ENCODE results near the gene GRIP1.

Gene GRIP1

GRCh38 chr12:66552716-66553115 is 126.2 kb downstream of the GRIP1 start:
- no peak overlapping the region for H3K4me2 ChIP-seq (ENCODE audit: insufficient read depth, low read length)
- no peaks in the 10 kb centered on the region for H3K79me2 ChIP-seq (ENCODE audit: insufficient read depth, low read length)
- TF ChIP-seq, protein P1, sequence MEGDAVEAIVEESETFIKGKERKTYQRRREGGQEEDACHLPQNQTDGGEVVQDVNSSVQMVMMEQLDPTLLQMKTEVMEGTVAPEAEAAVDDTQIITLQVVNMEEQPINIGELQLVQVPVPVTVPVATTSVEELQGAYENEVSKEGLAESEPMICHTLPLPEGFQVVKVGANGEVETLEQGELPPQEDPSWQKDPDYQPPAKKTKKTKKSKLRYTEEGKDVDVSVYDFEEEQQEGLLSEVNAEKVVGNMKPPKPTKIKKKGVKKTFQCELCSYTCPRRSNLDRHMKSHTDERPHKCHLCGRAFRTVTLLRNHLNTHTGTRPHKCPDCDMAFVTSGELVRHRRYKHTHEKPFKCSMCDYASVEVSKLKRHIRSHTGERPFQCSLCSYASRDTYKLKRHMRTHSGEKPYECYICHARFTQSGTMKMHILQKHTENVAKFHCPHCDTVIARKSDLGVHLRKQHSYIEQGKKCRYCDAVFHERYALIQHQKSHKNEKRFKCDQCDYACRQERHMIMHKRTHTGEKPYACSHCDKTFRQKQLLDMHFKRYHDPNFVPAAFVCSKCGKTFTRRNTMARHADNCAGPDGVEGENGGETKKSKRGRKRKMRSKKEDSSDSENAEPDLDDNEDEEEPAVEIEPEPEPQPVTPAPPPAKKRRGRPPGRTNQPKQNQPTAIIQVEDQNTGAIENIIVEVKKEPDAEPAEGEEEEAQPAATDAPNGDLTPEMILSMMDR (IDR thresholded peaks at IDR 0.05; ENCODE audit: borderline replicate concordance, extremely low read depth, low read length, poor library complexity, severe bottlenecking): no peak
- TF ChIP-seq EZH2 (IDR thresholded peaks at IDR 0.05; ENCODE audit: borderline replicate concordance, low read depth, low read length, severe bottlenecking): no peak
- H3K9me3 ChIP-seq (ENCODE audit: insufficient read depth, low read length, severe bottlenecking): no peaks in the 10 kb centered on the region
- no peak overlapping the region for H3K27ac ChIP-seq (ENCODE audit: low read length)
- no peak overlapping the region for H3K9ac ChIP-seq (ENCODE audit: low read depth, low read length)
- no peak for ATAC-seq (ENCODE audit: insufficient read depth, low read depth)
- no peaks in the 10 kb centered on the region for H4K20me1 ChIP-seq (ENCODE audit: insufficient read depth, low read length)
- H3K36me3 ChIP-seq (ENCODE audit: insufficient read depth, low read length): no peaks in the 10 kb centered on the region
- no peak overlapping the region for H2AFZ ChIP-seq (ENCODE audit: low read depth, low read length)
- H3K4me3 ChIP-seq (ENCODE audit: low read depth in 1 of 2, low read length in 2 of 2): no peak overlapping the region
- H3K27me3 ChIP-seq (ENCODE audit: insufficient read depth, low read length, poor library complexity): no peaks in the 10 kb centered on the region
- no peak for DNase-seq
- no peaks in the 10 kb centered on the region for H3K4me1 ChIP-seq (ENCODE audit: insufficient read depth, low read length)

DNA sequence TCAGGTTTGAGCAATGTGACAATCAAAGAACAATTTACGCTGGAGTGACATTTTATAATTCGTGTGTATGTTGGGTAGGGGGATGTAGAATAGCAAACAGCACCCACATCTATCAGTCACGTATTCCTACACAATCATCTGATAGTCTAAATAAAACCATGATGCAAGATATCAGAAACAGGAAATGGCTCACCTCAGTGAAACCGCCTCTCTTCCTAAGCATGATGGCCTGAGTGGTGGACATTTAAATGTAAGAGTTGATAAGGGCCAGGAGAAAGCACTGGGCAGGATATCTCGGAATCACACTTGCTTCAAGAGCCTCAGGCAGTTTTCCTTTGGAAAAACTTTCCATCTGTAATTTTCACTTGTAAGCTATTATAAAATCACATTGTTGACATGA is 128.2 kb downstream of the GRIP1 start:
- DNase-seq (no peak), ATAC-seq (ENCODE audit: insufficient read depth, low read depth) (no peak)
- no peak for TF ChIP-seq EZH2 (IDR thresholded peaks at IDR 0.05; ENCODE audit: borderline replicate concordance, low read depth, low read length, severe bottlenecking)
- TF ChIP-seq, protein P1 (IDR thresholded peaks at IDR 0.05; ENCODE audit: borderline replicate concordance, extremely low read depth, low read length, poor library complexity, severe bottlenecking): no peak
- Histone ChIP-seq H3K27me3 (ENCODE audit: insufficient read depth, low read length, poor library complexity) (no peaks in the 10 kb centered on the region), H2AFZ (ENCODE audit: low read depth, low read length) (no peak overlapping the region), H3K4me1 (ENCODE audit: insufficient read depth, low read length) (no peaks in the 10 kb centered on the region), H4K20me1 (ENCODE audit: insufficient read depth, low read length) (no peaks in the 10 kb centered on the region), H3K79me2 (ENCODE audit: insufficient read depth, low read length) (no peaks in the 10 kb centered on the region), H3K36me3 (ENCODE audit: insufficient read depth, low read length) (no peaks in the 10 kb centered on the region), H3K4me3 (ENCODE audit: low read depth in 1 of 2, low read length in 2 of 2) (no peak overlapping the region), H3K27ac (ENCODE audit: low read length) (no peak overlapping the region), H3K4me2 (ENCODE audit: insufficient read depth, low read length) (no peak overlapping the region), H3K9ac (ENCODE audit: low read depth, low read length) (no peak overlapping the region), H3K9me3 (ENCODE audit: insufficient read depth, low read length, severe bottlenecking) (no peaks in the 10 kb centered on the region)

GRCh38 chr12:66549050-66549389 is 129.9 kb downstream of the GRIP1 start:
- no peak for DNase-seq
- no peaks in the 10 kb centered on the region for H3K4me1 ChIP-seq (ENCODE audit: insufficient read depth, low read length)
- no peaks in the 10 kb centered on the region for H4K20me1 ChIP-seq (ENCODE audit: insufficient read depth, low read length)
- H3K4me2 ChIP-seq (ENCODE audit: insufficient read depth, low read length): no peak overlapping the region
- H3K27me3 ChIP-seq (ENCODE audit: insufficient read depth, low read length, poor library complexity): no peaks in the 10 kb centered on the region
- no peak overlapping the region for H3K4me3 ChIP-seq (ENCODE audit: low read depth in 1 of 2, low read length in 2 of 2)
- no peak for ATAC-seq (ENCODE audit: insufficient read depth, low read depth)
- H3K9me3 ChIP-seq (ENCODE audit: insufficient read depth, low read length, severe bottlenecking): no peaks in the 10 kb centered on the region
- no peak overlapping the region for H3K9ac ChIP-seq (ENCODE audit: low read depth, low read length)
- TF ChIP-seq, protein P1 (IDR thresholded peaks at IDR 0.05; ENCODE audit: borderline replicate concordance, extremely low read depth, low read length, poor library complexity, severe bottlenecking): no peak
- no peak for TF ChIP-seq EZH2 (IDR thresholded peaks at IDR 0.05; ENCODE audit: borderline replicate concordance, low read depth, low read length, severe bottlenecking)
- H3K79me2 ChIP-seq (ENCODE audit: insufficient read depth, low read length): no peaks in the 10 kb centered on the region
- no peak overlapping the region for H3K27ac ChIP-seq (ENCODE audit: low read length)
- no peak overlapping the region for H2AFZ ChIP-seq (ENCODE audit: low read depth, low read length)
- no peaks in the 10 kb centered on the region for H3K36me3 ChIP-seq (ENCODE audit: insufficient read depth, low read length)

All from DND-41 (cell line).